Esophagus squamous epithelium (tissue), 5 donors: ENCODE results near the gene B3GNT3. TPM values are rescaled to one million over a fixed set of nuclear protein-coding genes. Genes with fewer than 3 reads are reported as not detected.

Experiments used
- DNase-seq: peaks from one replicate; lab custom pipeline; 2025; lab: John Stamatoyannopoulos, UW
- H3K27ac ChIP-seq, 4 donors: fragments of 200-600 bp; sonication (generic); one replicate each; pipeline ENCODE4 v1.5.1; 2016 to 2019; ENCODE audit warnings: mild to moderate bottlenecking in 1 of 4
- H3K27me3 ChIP-seq, 4 donors: fragments of 200-600 bp; sonication (generic); 1 replicate in 3 of 4; 2 replicates in 1 of 4; pipeline versions ENCODE4 v1.5.1 to v1.6.0; 2017 to 2021; ENCODE audit warnings: antibody characterized with exemption in 1 of 4
- H3K36me3 ChIP-seq, 3 donors: fragments of 200-600 bp; sonication (generic); one replicate each; pipeline ENCODE4 v1.5.1; 2016 to 2019
- H3K4me1 ChIP-seq, 3 donors: fragments of 200-600 bp; sonication (generic); one replicate each; pipeline ENCODE4 v1.5.1; 2017 to 2019
- H3K4me3 ChIP-seq, 4 donors: fragments of 200-600 bp; sonication (generic); 1 replicate in 3 of 4; 2 replicates in 1 of 4; pipeline ENCODE4 v1.5.1; 2016 to 2019; ENCODE audit warnings: mild to moderate bottlenecking in 2 of 4, moderate library complexity in 1 of 4
- H3K9me3 ChIP-seq, 3 donors: fragments of 200-600 bp; sonication (generic); one replicate each; pipeline ENCODE4 v1.5.1; 2016 to 2019
- POLR2A ChIP-seq, 4 donors: fragments of 450-650 bp; IDR thresholded peaks; one replicate each; pipeline ENCODE4 v1.6.1; 2017; ENCODE audit warnings: antibody characterized with exemption in 4 of 4, mild to moderate bottlenecking in 4 of 4, moderate library complexity in 3 of 4
- WGBS, 2 donors: methylation state at CpG; one replicate each; pipeline ENCODE4 v1.1.5; 2018; 5-methylcytosine and 5-hydroxymethylcytosine counted together
- intact Hi-C: fragments of 100-400 bp; cut with DNase I; formaldehyde crosslinking; loops from one replicate; pipeline ENCODE4 v1.15.0; 2022
- total RNA-seq, 4 donors: library from RNA; depleted of rRNA; stranded (reverse); fragments of >200 nt; gene quantifications; one replicate each; pipeline ENCODE4 v1.1.0, GENCODE V29; 2016
- TF ChIP-seq, protein P1 (sequence below), 6 experiments: fragments of 450-650 bp in 4 of 6; fragments of 200-600 bp in 2 of 6; sonication (generic) in 2 of 6; IDR thresholded peaks; one replicate each; pipeline ENCODE4 v1.5.1; 2016 to 2019; ENCODE audit warnings: antibody characterized with exemption in 6 of 6, mild to moderate bottlenecking in 4 of 6, moderate library complexity in 4 of 6
- donor health status: DM: yes; HTN: yes; CAD: no.

B3GNT3 gene
- total RNA-seq, 4 donors from 2014 or later: 11.6 to 23.5 (median 21.2) TPM

DNA sequence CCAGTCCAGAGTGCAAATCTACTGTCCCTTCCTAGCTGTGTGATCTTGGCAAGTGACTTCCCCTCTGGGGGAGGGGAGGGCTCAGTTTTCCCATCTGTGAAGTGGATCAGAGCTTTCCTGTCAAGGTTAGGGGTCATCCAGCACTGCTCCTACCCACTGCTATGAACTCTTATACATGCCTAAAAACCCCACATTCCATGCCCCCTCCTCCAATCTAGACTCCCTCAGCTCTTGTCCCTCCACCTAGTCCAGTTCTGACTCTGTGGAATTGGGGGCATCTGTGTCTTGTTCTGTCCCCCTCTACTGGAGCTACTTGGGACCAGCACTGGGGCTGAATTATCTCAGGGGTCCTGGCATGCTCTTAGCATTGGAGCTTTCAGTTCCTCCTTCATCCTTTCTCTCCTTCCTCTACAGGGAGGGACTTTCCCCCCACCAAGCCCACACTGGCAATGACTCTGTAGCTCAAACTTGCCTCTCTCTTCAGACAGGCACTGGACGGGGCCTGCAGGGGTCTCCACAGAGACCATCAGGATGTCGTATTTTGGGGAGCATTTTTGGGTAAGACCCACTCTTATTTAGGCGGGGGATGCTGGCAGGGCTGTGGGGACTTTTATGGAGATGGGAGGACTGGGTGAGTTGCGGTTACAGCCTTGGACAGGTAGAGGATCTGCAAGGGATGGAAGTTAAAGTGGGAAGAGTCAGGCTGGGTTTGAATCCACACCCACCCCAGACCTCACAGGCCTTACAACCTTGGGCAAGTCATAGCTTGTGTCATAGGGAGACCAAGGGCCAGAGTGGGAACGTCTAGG is 40.1 kb upstream of the B3GNT3 start:
- no peak for DNase-seq
- peaks cover 0 to 9% (median 0%) of the 10 kb centered on the region in 4 donors for H3K27me3 ChIP-seq
- TF ChIP-seq POLR2A (IDR thresholded peaks at IDR 0.05): no peak
- TF ChIP-seq, protein P1, sequence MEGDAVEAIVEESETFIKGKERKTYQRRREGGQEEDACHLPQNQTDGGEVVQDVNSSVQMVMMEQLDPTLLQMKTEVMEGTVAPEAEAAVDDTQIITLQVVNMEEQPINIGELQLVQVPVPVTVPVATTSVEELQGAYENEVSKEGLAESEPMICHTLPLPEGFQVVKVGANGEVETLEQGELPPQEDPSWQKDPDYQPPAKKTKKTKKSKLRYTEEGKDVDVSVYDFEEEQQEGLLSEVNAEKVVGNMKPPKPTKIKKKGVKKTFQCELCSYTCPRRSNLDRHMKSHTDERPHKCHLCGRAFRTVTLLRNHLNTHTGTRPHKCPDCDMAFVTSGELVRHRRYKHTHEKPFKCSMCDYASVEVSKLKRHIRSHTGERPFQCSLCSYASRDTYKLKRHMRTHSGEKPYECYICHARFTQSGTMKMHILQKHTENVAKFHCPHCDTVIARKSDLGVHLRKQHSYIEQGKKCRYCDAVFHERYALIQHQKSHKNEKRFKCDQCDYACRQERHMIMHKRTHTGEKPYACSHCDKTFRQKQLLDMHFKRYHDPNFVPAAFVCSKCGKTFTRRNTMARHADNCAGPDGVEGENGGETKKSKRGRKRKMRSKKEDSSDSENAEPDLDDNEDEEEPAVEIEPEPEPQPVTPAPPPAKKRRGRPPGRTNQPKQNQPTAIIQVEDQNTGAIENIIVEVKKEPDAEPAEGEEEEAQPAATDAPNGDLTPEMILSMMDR (IDR thresholded peaks at IDR 0.05): no peak
- WGBS, 2 donors: 40 to 47% methylated on average over 2 to 3 of the region's 5 CpGs
- peaks cover 3 to 26% (median 5%) of the 10 kb centered on the region in 3 donors for H3K4me1 ChIP-seq
- H3K36me3 ChIP-seq: no peaks in the 10 kb centered on the region
- no peak overlapping the region for H3K27ac ChIP-seq
- intact Hi-C loops: loop anchor here (10.0 kb wide), 1 partner anchor 50 kb away; no protein-coding TSS in a partner anchor
- no peak overlapping the region for H3K4me3 ChIP-seq
- H3K9me3 ChIP-seq: no peaks in the 10 kb centered on the region

- Histone ChIP-seq H3K4me3 (no peak overlapping the region), H3K4me1 (peaks cover 3 to 26% (median 5%) of the 10 kb centered on the region in 3 donors), H3K9me3 (no peaks in the 10 kb centered on the region), H3K36me3 (no peaks in the 10 kb centered on the region), H3K27ac (no peak overlapping the region), H3K27me3 (peaks cover 0 to 9% (median 0%) of the 10 kb centered on the region in 4 donors)
- no peak for DNase-seq
- no peak for TF ChIP-seq POLR2A (IDR thresholded peaks at IDR 0.05)
- TF ChIP-seq, protein P1 (IDR thresholded peaks at IDR 0.05): no peak
- intact Hi-C loops: loop anchor here (10.0 kb wide), 1 partner anchor 51 kb away; no protein-coding TSS in a partner anchor
- 46% methylated on average over 1 of the region's 1 CpG; no CpG with 5 or more reads in 1 of the 2 donors for WGBS, 2 donors
Measured at GRCh38 chr19:17755443-17755890, 39.5 kb upstream of the B3GNT3 start.

DNA sequence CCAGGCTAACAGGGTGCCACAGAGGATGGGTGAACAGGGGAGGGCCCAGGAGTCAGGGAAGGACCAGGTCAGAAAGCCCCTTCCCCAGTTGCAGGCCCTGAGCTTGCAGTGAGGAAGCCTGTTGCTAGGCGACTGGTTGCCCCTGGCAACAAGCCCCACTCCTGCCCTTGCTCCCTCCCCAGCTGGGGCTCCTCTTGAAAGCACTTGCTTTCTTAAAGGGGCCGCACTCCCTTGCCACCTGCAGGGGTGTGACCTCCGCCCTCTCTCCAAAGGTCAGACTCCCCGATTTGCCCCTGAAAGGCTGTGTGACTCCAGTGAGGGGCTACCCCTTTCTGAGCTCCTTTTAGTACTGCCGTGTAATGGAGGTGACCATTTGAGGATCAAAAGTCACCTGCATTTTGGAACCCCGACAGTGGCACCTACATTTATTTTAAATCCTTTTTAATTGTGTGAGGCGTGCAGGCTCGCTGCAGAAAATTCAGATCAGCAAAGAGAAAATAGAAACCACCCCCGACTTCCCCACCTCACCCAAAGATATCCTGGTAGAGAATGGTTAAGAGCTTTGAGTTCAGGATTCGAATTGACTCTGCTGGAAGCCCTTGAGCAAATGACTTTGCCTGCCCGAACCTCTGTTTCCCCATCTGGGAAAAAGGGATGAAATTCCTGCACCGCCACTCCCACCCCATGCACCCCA is 38.8 kb upstream of the B3GNT3 start:
- Histone ChIP-seq H3K4me3 (no peak overlapping the region), H3K27me3 (peaks cover 0 to 8% (median 0%) of the 10 kb centered on the region in 4 donors), H3K4me1 (peaks cover 3 to 26% (median 5%) of the 10 kb centered on the region in 3 donors), H3K27ac (no peak overlapping the region), H3K36me3 (no peaks in the 10 kb centered on the region), H3K9me3 (no peaks in the 10 kb centered on the region)
- WGBS, 2 donors: 36% methylated on average over 6 to 10 of the region's 12 CpGs
- intact Hi-C loops: loop anchor here (10.0 kb wide), 1 partner anchor 51 kb away; no protein-coding TSS in a partner anchor
- DNase-seq: no peak
- TF ChIP-seq, protein P1 (IDR thresholded peaks at IDR 0.05): no peak
- no peak for TF ChIP-seq POLR2A (IDR thresholded peaks at IDR 0.05)

DNA sequence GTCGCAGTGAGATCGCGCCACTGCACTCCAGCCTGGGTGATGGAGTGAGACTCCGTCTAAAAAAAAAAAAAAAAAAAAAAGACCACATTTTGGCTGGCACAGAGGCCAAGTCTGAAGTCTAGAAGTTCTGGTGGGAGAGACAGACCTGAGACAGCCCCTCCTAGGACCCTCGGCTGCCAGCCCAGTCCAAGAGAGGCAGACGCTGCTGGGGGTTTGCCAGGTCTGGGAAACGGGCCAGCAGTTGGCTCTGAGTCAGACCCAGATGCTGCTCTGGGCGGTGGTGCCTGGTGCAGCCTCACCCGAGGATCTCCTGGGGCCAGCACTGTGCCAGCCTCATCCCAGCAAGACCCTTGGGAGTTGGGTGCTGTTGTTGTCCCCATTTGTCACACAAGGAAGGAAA is 37.8 kb upstream of the B3GNT3 start:
- WGBS, 2 donors: 29 to 32% methylated on average over 5 to 7 of the region's 9 CpGs
- TF ChIP-seq POLR2A (IDR thresholded peaks at IDR 0.05): no peak
- TF ChIP-seq, protein P1 (IDR thresholded peaks at IDR 0.05): no peak
- Histone ChIP-seq H3K4me3 (no peak overlapping the region), H3K27ac (no peak overlapping the region), H3K36me3 (no peaks in the 10 kb centered on the region), H3K27me3 (no peaks in the 10 kb centered on the region), H3K4me1 (peaks cover 3 to 26% (median 5%) of the 10 kb centered on the region in 3 donors), H3K9me3 (no peaks in the 10 kb centered on the region)
- intact Hi-C loops: loop anchor here (10.0 kb wide), 1 partner anchor 52 kb away; no protein-coding TSS in a partner anchor
- no peak for DNase-seq
